DND-41 (cell line): ENCODE data around the gene NEU2.

Experiments used
- CTCF ChIP-seq: IDR thresholded peaks from 2 replicates; pipeline ENCODE4 v1.5.1; 2012; ENCODE audit warnings: borderline replicate concordance, low read length, moderate library complexity, mild to moderate bottlenecking; ENCODE audit not compliant: poor library complexity, severe bottlenecking; ENCODE audit errors: extremely low read depth
- EZH2 ChIP-seq: IDR thresholded peaks from 3 replicates; pipeline ENCODE4 v1.6.1; 2012; ENCODE audit warnings: borderline replicate concordance, low read depth, mild to moderate bottlenecking, moderate library complexity, low read length, inconsistent platforms; ENCODE audit not compliant: severe bottlenecking

DNA sequence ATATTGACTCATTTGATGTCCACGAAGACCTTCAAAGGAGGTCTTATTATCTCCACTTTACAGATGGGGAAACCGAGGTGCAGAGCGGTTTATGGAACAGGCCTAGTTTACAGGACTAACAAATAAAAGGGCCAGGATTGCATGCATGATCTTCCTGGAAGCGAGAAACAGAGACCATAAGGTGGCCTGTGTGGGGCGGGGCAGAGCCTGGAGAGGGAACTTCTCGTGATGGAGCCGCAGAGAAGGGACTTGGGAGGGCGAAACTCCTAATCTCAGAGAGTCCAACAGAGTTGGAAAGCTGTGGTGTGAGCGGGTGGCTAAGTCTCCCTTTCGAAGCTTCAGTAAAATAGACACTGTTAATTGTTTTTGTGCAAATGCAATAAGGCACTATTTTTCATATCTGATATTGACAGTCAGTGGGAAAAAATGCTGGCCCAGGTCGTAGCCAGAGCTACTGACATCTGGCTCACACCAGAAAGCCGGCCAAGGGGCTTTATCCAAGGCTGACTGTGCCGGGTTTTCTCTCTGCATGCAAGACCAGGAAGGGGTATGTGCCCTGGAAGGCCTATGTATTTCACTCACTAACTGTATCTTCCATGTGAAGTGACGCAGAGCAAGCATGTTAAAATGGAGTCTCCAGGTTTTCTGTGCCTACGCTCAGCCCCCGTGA, 32.2 kb downstream of the NEU2 start:
- TF ChIP-seq CTCF (no peak), EZH2 (no peak)
